GM23338 (cell line): ENCODE measurements around the gene N4BP2. TPM values are rescaled to one million over a fixed set of nuclear protein-coding genes. Genes with fewer than 3 reads are reported as not detected.
"Not testable (repeated sequence)": the region's sequence is repeated elsewhere in the genome, so short reads cannot be mapped to it uniquely, and the experiment has no call there.

ENCODE experiments used
- ATAC-seq: fragments of 200-7000 bp; cut with Tn5 transposase; 3 replicates; pipeline ENCODE4 v1.9.1; 2020
- DNase-seq: peaks from one replicate; pipeline ENCODE4 v3.0.0-alpha.2; 2015; ENCODE audit warnings: low spot score
- H2AFZ ChIP-seq: fragments of 200-600 bp; sonication (generic); 2 replicates; pipeline ENCODE4 v1.8.0; 2016; ENCODE audit warnings: antibody characterized with exemption, mild to moderate bottlenecking, moderate library complexity
- H3F3A ChIP-seq: fragments of 200-600 bp; sonication (generic); replicated peaks from 2 replicates; pipeline ENCODE4 v1.8.0; 2017; ENCODE audit warnings: antibody characterized with exemption, mixed run types, low read depth
- H3K27ac ChIP-seq: fragments of 200-600 bp; sonication (generic); 2 replicates; pipeline ENCODE4 v1.6.1; 2016; ENCODE audit warnings: low read depth
- H3K27me3 ChIP-seq: fragments of 200-600 bp; sonication (generic); 2 replicates; pipeline ENCODE4 v1.8.0; 2016; ENCODE audit warnings: mild to moderate bottlenecking, mixed run types, moderate library complexity; ENCODE audit not compliant: insufficient read depth
- H3K36me3 ChIP-seq: fragments of 200-600 bp; sonication (generic); 2 replicates; pipeline ENCODE4 v1.8.0; 2016; ENCODE audit warnings: mild to moderate bottlenecking; ENCODE audit not compliant: insufficient read depth
- H3K4me1 ChIP-seq: fragments of 200-600 bp; sonication (generic); 2 replicates; pipeline ENCODE4 v1.8.0; 2016; ENCODE audit warnings: mild to moderate bottlenecking, moderate library complexity; ENCODE audit not compliant: insufficient read depth
- H3K4me2 ChIP-seq: fragments of 200-600 bp; sonication (generic); 2 replicates; pipeline ENCODE4 v1.7.1; 2017; ENCODE audit warnings: mixed run types
- H3K4me3 ChIP-seq: fragments of 200-600 bp; sonication (generic); 2 replicates; pipeline ENCODE4 v1.6.1; 2016; ENCODE audit warnings: mixed run types
- H3K79me2 ChIP-seq: fragments of 200-600 bp; sonication (generic); replicated peaks from 2 replicates; pipeline ENCODE4 v1.8.0; 2017; ENCODE audit warnings: mild to moderate bottlenecking; ENCODE audit not compliant: insufficient read depth
- H3K9me2 ChIP-seq: fragments of 200-600 bp; sonication (generic); 2 replicates; pipeline ENCODE4 v1.8.0; 2017; ENCODE audit not compliant: insufficient read depth
- H4K20me1 ChIP-seq: fragments of 200-600 bp; sonication (generic); replicated peaks from 2 replicates; pipeline ENCODE4 v1.8.0; 2017; ENCODE audit warnings: mild to moderate bottlenecking; ENCODE audit not compliant: insufficient read depth
- H3K27ac Mint-ChIP-seq: 2 replicates; pipeline ENCODE4 v1.8.0; 2020; ENCODE audit warnings: inconsistent platforms, mild to moderate bottlenecking, moderate library complexity, mixed read lengths
- H3K27me3 Mint-ChIP-seq: 3 replicates; pipeline ENCODE4 v1.8.0; 2022; ENCODE audit warnings: low read depth, mild to moderate bottlenecking, moderate library complexity, mixed read lengths, inconsistent platforms; ENCODE audit not compliant: insufficient read depth, poor library complexity
- H3K36me3 Mint-ChIP-seq: 3 replicates; pipeline ENCODE4 v1.8.0; 2021; ENCODE audit warnings: low read depth, mild to moderate bottlenecking, inconsistent platforms, moderate library complexity, mixed read lengths
- H3K4me1 Mint-ChIP-seq: 3 replicates; pipeline ENCODE4 v1.8.0; 2020; ENCODE audit warnings: mild to moderate bottlenecking, inconsistent platforms, mixed read lengths
- H3K4me3 Mint-ChIP-seq: 3 replicates; pipeline ENCODE4 v1.8.0; 2021; ENCODE audit warnings: moderate library complexity, mild to moderate bottlenecking, inconsistent platforms, mixed read lengths
- H3K9me3 Mint-ChIP-seq: 3 replicates; pipeline ENCODE4 v1.8.0; 2020; ENCODE audit warnings: moderate library complexity, mild to moderate bottlenecking, inconsistent platforms, mixed read lengths
- EZH2 ChIP-seq: fragments of 200-600 bp; sonication (generic); IDR thresholded peaks from one replicate; pipeline ENCODE4 v1.8.0; 2017; ENCODE audit warnings: antibody characterized with exemption, mild to moderate bottlenecking, low read depth; ENCODE audit not compliant: unreplicated experiment
- EZH2phosphoT487 ChIP-seq: fragments of 200-600 bp; sonication (generic); IDR thresholded peaks from one replicate; pipeline ENCODE4 v1.8.1; 2018; ENCODE audit warnings: antibody characterized with exemption; ENCODE audit not compliant: unreplicated experiment
- JUNB ChIP-seq: IDR thresholded peaks from one replicate; pipeline ENCODE4 v1.6.1; 2016; ENCODE audit warnings: antibody characterized with exemption; ENCODE audit not compliant: unreplicated experiment
- POLR2AphosphoS5 ChIP-seq: IDR thresholded peaks from 2 replicates; pipeline ENCODE4 v1.6.1; 2016; ENCODE audit warnings: antibody characterized with exemption, low read depth
- polyA plus RNA-seq: library from polyadenylated mRNA; unstranded; fragments of >200 nt; fragmentation: Nextera tagmentation; extraction: Ambion mirVana; gene quantifications from 2 replicates; pipeline ENCODE4 v1.2.1, GENCODE V29; 2016
- total RNA-seq: library from RNA; depleted of rRNA; stranded (reverse); fragments of >200 nt; shearing (Covaris generic); gene quantifications from 2 replicates; pipeline ENCODE4 v1.2.3, GENCODE V29; 2014
- TF ChIP-seq, protein P1 (sequence below): IDR thresholded peaks from one replicate; pipeline ENCODE4 v1.6.1; 2018; ENCODE audit warnings: antibody characterized with exemption; ENCODE audit not compliant: unreplicated experiment

N4BP2 gene
- total and polyA plus RNA-seq, 2 experiments from 2014 or later: 25.6 to 46.3 TPM

- TF ChIP-seq EZH2 (no peak), POLR2AphosphoS5 (no peak), EZH2phosphoT487 (no peak)
- TF ChIP-seq, protein P1, sequence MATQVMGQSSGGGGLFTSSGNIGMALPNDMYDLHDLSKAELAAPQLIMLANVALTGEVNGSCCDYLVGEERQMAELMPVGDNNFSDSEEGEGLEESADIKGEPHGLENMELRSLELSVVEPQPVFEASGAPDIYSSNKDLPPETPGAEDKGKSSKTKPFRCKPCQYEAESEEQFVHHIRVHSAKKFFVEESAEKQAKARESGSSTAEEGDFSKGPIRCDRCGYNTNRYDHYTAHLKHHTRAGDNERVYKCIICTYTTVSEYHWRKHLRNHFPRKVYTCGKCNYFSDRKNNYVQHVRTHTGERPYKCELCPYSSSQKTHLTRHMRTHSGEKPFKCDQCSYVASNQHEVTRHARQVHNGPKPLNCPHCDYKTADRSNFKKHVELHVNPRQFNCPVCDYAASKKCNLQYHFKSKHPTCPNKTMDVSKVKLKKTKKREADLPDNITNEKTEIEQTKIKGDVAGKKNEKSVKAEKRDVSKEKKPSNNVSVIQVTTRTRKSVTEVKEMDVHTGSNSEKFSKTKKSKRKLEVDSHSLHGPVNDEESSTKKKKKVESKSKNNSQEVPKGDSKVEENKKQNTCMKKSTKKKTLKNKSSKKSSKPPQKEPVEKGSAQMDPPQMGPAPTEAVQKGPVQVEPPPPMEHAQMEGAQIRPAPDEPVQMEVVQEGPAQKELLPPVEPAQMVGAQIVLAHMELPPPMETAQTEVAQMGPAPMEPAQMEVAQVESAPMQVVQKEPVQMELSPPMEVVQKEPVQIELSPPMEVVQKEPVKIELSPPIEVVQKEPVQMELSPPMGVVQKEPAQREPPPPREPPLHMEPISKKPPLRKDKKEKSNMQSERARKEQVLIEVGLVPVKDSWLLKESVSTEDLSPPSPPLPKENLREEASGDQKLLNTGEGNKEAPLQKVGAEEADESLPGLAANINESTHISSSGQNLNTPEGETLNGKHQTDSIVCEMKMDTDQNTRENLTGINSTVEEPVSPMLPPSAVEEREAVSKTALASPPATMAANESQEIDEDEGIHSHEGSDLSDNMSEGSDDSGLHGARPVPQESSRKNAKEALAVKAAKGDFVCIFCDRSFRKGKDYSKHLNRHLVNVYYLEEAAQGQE: no peak
Measured at GRCh38 chr4:40099010-40099409, 42.4 kb downstream of the N4BP2 start (continued).

DNA sequence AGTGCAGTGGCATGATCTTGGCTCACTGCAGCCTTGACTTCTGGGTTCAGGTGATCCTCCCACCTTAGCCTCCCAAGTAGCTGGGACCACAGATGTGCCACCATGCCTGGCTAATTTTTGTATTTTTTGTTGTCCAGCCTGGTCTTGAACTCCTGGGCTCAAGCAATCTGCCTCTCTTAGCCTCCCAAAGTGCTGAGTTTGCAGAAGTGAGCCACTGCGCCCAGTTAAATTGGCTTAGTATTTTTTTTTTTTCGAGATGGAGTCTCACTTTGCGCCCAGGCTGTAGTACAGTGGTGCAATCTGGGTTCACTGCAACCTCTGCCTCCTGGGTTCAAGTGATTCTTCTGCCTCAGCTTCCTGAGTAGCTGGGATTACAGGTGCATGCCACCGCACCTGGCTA, 50.5 kb downstream of the N4BP2 start:
- not testable (repeated sequence) for H3K4me3 Mint-ChIP-seq, H3K9me2 ChIP-seq, H3K4me3 ChIP-seq, H3F3A ChIP-seq, H3K79me2 ChIP-seq, H3K27me3 ChIP-seq, H2AFZ ChIP-seq, H3K4me1 Mint-ChIP-seq, H3K9me3 Mint-ChIP-seq, H3K4me1 ChIP-seq, H4K20me1 ChIP-seq, H3K4me2 ChIP-seq, H3K27ac ChIP-seq, H3K27me3 Mint-ChIP-seq, H3K27ac Mint-ChIP-seq, DNase-seq, ATAC-seq
- peaks cover 55% of the 10 kb centered on the region for H3K36me3 Mint-ChIP-seq
- peaks cover 21% of the 10 kb centered on the region for H3K36me3 ChIP-seq

DNA sequence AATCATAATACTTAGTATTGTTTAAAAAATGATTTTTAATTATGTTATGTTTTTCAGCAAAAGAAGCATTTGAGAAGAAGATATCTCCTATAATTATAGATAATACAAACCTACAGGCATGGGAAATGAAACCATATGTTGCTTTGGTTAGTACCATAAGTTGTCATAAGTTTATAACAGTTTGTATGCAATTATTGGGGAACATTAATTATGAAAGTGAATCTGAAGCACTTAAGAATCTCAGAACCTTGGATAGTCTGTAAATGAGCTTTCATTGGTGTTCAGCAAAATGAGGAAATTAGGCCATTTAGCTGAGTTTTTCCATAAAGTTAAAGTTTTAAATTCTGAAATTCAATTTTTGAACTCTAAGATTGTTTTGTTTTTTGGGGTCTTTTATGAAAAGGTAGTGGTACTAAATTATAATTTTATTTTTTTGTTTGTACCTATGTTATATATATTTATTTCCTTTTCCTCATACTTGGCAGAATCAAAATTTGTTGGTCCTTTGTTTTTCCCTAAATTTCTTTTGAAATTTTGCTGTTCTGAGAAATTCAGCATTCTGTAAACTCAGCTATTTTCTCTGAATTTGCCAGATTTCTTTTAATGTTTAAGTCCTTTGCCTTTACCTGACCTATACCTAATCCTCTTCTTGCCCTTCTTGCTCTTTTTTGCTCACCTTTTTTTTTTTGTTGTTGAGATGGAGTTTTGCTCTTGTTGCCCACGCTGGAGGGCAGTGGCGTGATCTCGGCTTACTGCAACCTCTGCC, 55.6 kb downstream of the N4BP2 start:
- Histone ChIP-seq H3K27me3 (no peaks in the 10 kb centered on the region), H2AFZ (no peak overlapping the region), H3K79me2 (no peaks in the 10 kb centered on the region), H3K4me3 (no peak overlapping the region), H3K27ac (no peak overlapping the region), H3K4me1 (no peaks in the 10 kb centered on the region), H3K36me3 (peaks cover 8% of the 10 kb centered on the region; the same call in 1 of the 2 replicates), H3K9me2 (no peaks in the 10 kb centered on the region), H3K4me2 (no peak overlapping the region), H4K20me1 (no peaks in the 10 kb centered on the region), H3F3A (no peaks in the 10 kb centered on the region)
- no peaks in the 10 kb centered on the region for H3K9me3 Mint-ChIP-seq
- H3K4me3 Mint-ChIP-seq: no peak overlapping the region
- peaks cover 35% of the 10 kb centered on the region; the same call in 2 of the 3 replicates for H3K36me3 Mint-ChIP-seq
- H3K27ac Mint-ChIP-seq: no peak overlapping the region
- H3K27me3 Mint-ChIP-seq: peaks cover 4% of the 10 kb centered on the region
- TF ChIP-seq JUNB (no peak), POLR2AphosphoS5 (no peak), EZH2phosphoT487 (no peak)
- DNase-seq (no peak), ATAC-seq (no peak)
- H3K4me1 Mint-ChIP-seq: 0 out of 3 replicates have a peak, but pooled peaks cover 2% of the 10 kb centered on the region
